B cell (primary cell): Measurements from ENCODE around the gene CRTC1. TPM values are rescaled to one million over a fixed set of nuclear protein-coding genes. Genes with fewer than 3 reads are reported as not detected.

Experiments used
- ATAC-seq: fragments of 200-7000 bp; cut with Tn5 transposase; one replicate; pipeline ENCODE4 v1.10.0; 2021; ENCODE audit warnings: low read depth, mild to moderate bottlenecking, moderate number of reproducible peaks, moderate library complexity
- CTCF ChIA-PET: fragments of 350-600 bp; sonication (Branson Sonifier 250); formaldehyde crosslinking; loops from one replicate; lab custom pipeline; 2021; ENCODE audit warnings: antibody characterized with exemption, inconsistent platforms; lab: Charles Lee
- POLR2A ChIA-PET: fragments of 350-600 bp; sonication (Branson Sonifier 250); formaldehyde crosslinking; loops from one replicate; lab custom pipeline; 2021; ENCODE audit warnings: antibody characterized with exemption; lab: Charles Lee
- DNase-seq: peaks from one replicate; pipeline ENCODE4 v3.0.0; 2013
- H2AFZ ChIP-seq: 2 replicates; pipeline ENCODE4 v1.6.1; 2012; ENCODE audit warnings: mild to moderate bottlenecking, low read depth, low read length; ENCODE audit not compliant: insufficient read depth, poor library complexity, severe bottlenecking
- H3K27ac ChIP-seq, 2 donors: 1 replicate in 1 of 2; 2 replicates in 1 of 2; pipeline ENCODE4 v1.5.1; 2012 to 2013; ENCODE audit warnings: low read length in 2 of 2, mild to moderate bottlenecking in 2 of 2, moderate library complexity in 1 of 2
- H3K27me3 ChIP-seq, 4 experiments: fragments of 200-600 bp in 1 of 4; sonication (generic) in 1 of 4; replicated peaks in 1 of 4; 1 replicate in 2 of 4; 2 replicates in 2 of 4; pipeline versions ENCODE4 v1.6.1 to v1.7.0; 2013 to 2016; ENCODE audit warnings: low read length in 3 of 4, mild to moderate bottlenecking in 2 of 4, mixed read lengths in 1 of 4, moderate library complexity in 1 of 4; ENCODE audit not compliant: insufficient read depth in 4 of 4, control insufficient read depth in 3 of 4; ENCODE audit errors: control extremely low read depth in 1 of 4
- H3K36me3 ChIP-seq, 2 experiments: replicated peaks in 1 of 2; 1 replicate in 1 of 2; 2 replicates in 1 of 2; pipeline versions ENCODE4 v1.6.1 to v1.7.1; 2013; ENCODE audit warnings: low read length in 1 of 2; ENCODE audit not compliant: insufficient read depth in 2 of 2, control insufficient read depth in 1 of 2; ENCODE audit errors: control extremely low read depth in 1 of 2, extremely low read depth in 1 of 2
- H3K4me1 ChIP-seq, 2 donors: fragments of 200-600 bp in 1 of 2; sonication (generic) in 1 of 2; 1 replicate in 1 of 2; 2 replicates in 1 of 2; pipeline versions ENCODE4 v1.5.1 to v1.6.1; 2013 to 2017; ENCODE audit warnings: low read length in 2 of 2; ENCODE audit not compliant: control insufficient read depth in 2 of 2, insufficient read depth in 2 of 2
- H3K4me2 ChIP-seq: replicated peaks from 2 replicates; pipeline ENCODE3; 2012; ENCODE audit warnings: mild to moderate bottlenecking, low read depth, low read length; ENCODE audit not compliant: poor library complexity, severe bottlenecking
- H3K4me3 ChIP-seq, 5 experiments: fragments of 200-600 bp in 1 of 5; sonication (generic) in 1 of 5; 1 replicate in 3 of 5; 2 replicates in 2 of 5; pipeline versions ENCODE4 v1.5.1 to v1.7.0; 2011 to 2016; ENCODE audit warnings: low read length in 4 of 5, mild to moderate bottlenecking in 4 of 5, low read depth in 2 of 5, control low read depth in 1 of 5, moderate library complexity in 1 of 5; ENCODE audit not compliant: insufficient read depth in 1 of 5; ENCODE audit errors: control extremely low read depth in 1 of 5, extremely low read depth in 1 of 5
- H3K79me2 ChIP-seq: fragments of 200-600 bp; sonication (generic); one replicate; pipeline ENCODE4 v1.6.0; 2016; ENCODE audit warnings: low read length; ENCODE audit not compliant: control insufficient read depth, insufficient read depth
- H3K9ac ChIP-seq: fragments of 200-600 bp; sonication (generic); 2 replicates; pipeline ENCODE4 v1.6.1; 2017; ENCODE audit warnings: mild to moderate bottlenecking, low read length, moderate library complexity
- H3K9me3 ChIP-seq, 3 donors: one replicate each; pipeline versions ENCODE4 v1.6.1 to v1.7.1; 2013; ENCODE audit warnings: low read length in 2 of 3; ENCODE audit not compliant: control insufficient read depth in 2 of 3, insufficient read depth in 1 of 3; ENCODE audit errors: control extremely low read depth in 1 of 3
- H4K20me1 ChIP-seq: 2 replicates; pipeline ENCODE4 v1.6.0; 2012; ENCODE audit warnings: mild to moderate bottlenecking, low read length; ENCODE audit not compliant: insufficient read depth, control insufficient read depth, poor library complexity, severe bottlenecking
- H3K27ac Mint-ChIP-seq: one replicate; pipeline ENCODE4 v1.8.0; 2021; ENCODE audit warnings: mixed read lengths
- H3K27me3 Mint-ChIP-seq: one replicate; pipeline ENCODE4 v1.8.0; 2021; ENCODE audit warnings: mixed read lengths
- H3K4me1 Mint-ChIP-seq: one replicate; pipeline ENCODE4 v1.8.0; 2021; ENCODE audit warnings: mixed read lengths
- H3K4me3 Mint-ChIP-seq: one replicate; pipeline ENCODE4 v1.8.0; 2021; ENCODE audit warnings: mixed read lengths
- H3K9me3 Mint-ChIP-seq: one replicate; pipeline ENCODE4 v1.8.0; 2022; ENCODE audit warnings: mixed read lengths; ENCODE audit not compliant: insufficient read depth
- CTCF ChIP-seq: fragments of 200-600 bp; IDR thresholded peaks from one replicate; pipeline ENCODE4 v1.8.0; 2022; ENCODE audit warnings: antibody characterized with exemption, mild to moderate bottlenecking
- EZH2 ChIP-seq: IDR thresholded peaks from 2 replicates; pipeline ENCODE4 v1.6.1; 2012; ENCODE audit warnings: borderline replicate concordance, low read depth, mild to moderate bottlenecking, moderate library complexity, low read length; ENCODE audit not compliant: insufficient read depth, poor library complexity, severe bottlenecking
- WGBS: methylation state at CpG from one replicate; pipeline ENCODE4 v1.1.5; 2013; ENCODE audit warnings: missing lambda C conversion rate; ENCODE audit not compliant: insufficient coverage; 5-methylcytosine and 5-hydroxymethylcytosine counted together
- intact Hi-C: fragments of 100-400 bp; cut with micrococcal nuclease; formaldehyde crosslinking; loops from one replicate; pipeline ENCODE4 v1.10.0; 2022
- polyA plus RNA-seq: library from polyadenylated mRNA; depleted of rRNA; stranded (reverse); fragments of >200 nt; gene quantifications from 2 replicates; pipeline ENCODE4 v1.2.3, GENCODE V29; 2012
- total RNA-seq, 2 donors: library from RNA; stranded (reverse); fragments of 120-200 nt in 1 of 2; gene quantifications; 1 replicate in 1 of 2; 2 replicates in 1 of 2; pipeline versions ENCODE4 v1.2.3 to v1.2.4, GENCODE V29; 2013 to 2022

CRTC1 gene
- total and polyA plus RNA-seq, 2 donors (not counting 1 experiment from before 2014, with no cell fraction given) = 15.9 to 30.1 TPM

- peaks cover 0 to 18% of the 10 kb centered on the region in 2 experiments for H3K36me3 ChIP-seq
- ChIA-PET CTCF (no interaction called here), POLR2A (no interaction called here)
- TF ChIP-seq CTCF = no peak
- no peak for TF ChIP-seq EZH2
- Mint-ChIP-seq H3K27ac (no peak overlapping the region), H3K4me1 (peaks cover 3% of the 10 kb centered on the region), H3K4me3 (no peak overlapping the region), H3K9me3 (no peaks in the 10 kb centered on the region), H3K27me3 (no peaks in the 10 kb centered on the region)
- H3K27me3 ChIP-seq = no peaks in the 10 kb centered on the region
- H3K27ac ChIP-seq = no peak overlapping the region
- no peak overlapping the region for H3K9ac ChIP-seq
- ATAC-seq (no peak), DNase-seq (no peak)
- no peak overlapping the region for H3K4me2 ChIP-seq
- intact Hi-C loops = no loop called here
- H2AFZ ChIP-seq = no peak overlapping the region
- H3K4me1 ChIP-seq = peaks cover 0 to 18% of the 10 kb centered on the region in 2 donors
- H3K9me3 ChIP-seq = peaks cover 0 to 3% (median 0%) of the 10 kb centered on the region in 3 donors
- WGBS = 95% methylated on average over 11 of the region's 11 CpGs
- no peaks in the 10 kb centered on the region for H4K20me1 ChIP-seq
- H3K4me3 ChIP-seq = no peak overlapping the region
- H3K79me2 ChIP-seq = no peaks in the 10 kb centered on the region
Measured at GRCh38 chr19:18669883-18670282, 13.6 kb upstream of the CRTC1 start.

- Histone ChIP-seq H3K4me2 (no peak overlapping the region), H3K4me1 (peaks cover 0 to 16% of the 10 kb centered on the region in 2 donors), H4K20me1 (no peaks in the 10 kb centered on the region), H3K9ac (no peak overlapping the region), H2AFZ (no peak overlapping the region), H3K36me3 (peaks cover 0 to 18% of the 10 kb centered on the region in 2 experiments), H3K27ac (no peak overlapping the region), H3K27me3 (no peaks in the 10 kb centered on the region), H3K79me2 (no peaks in the 10 kb centered on the region), H3K9me3 (peaks cover 0 to 3% (median 0%) of the 10 kb centered on the region in 3 donors), H3K4me3 (no peak overlapping the region)
- no peak overlapping the region for H3K4me3 Mint-ChIP-seq
- ChIA-PET POLR2A (no interaction called here), CTCF (no interaction called here)
- H3K4me1 Mint-ChIP-seq = peaks cover 3% of the 10 kb centered on the region
- DNase-seq = no peak
- H3K27me3 Mint-ChIP-seq = no peaks in the 10 kb centered on the region
- ATAC-seq = no peak
- TF ChIP-seq EZH2 (no peak), CTCF (no peak)
- intact Hi-C loops = no loop called here
- no peaks in the 10 kb centered on the region for H3K9me3 Mint-ChIP-seq
- H3K27ac Mint-ChIP-seq = no peak overlapping the region
- WGBS = 95% methylated on average over 10 of the region's 13 CpGs
Measured at GRCh38 chr19:18670312-18670711, 13.2 kb upstream of the CRTC1 start.
